Measurements from ENCODE around the gene TSPAN4.

GRCh38 chr11:837990-838307, 4.7 kb upstream of the TSPAN4 start:
- no peak for TF ChIP-seq ZNF274 (IDR thresholded peaks at IDR 0.05; ENCODE audit: low read length)
- no peak for TF ChIP-seq ZNF274 (tag by site-specific recombination; IDR thresholded peaks at IDR 0.05; ENCODE audit: borderline replicate concordance)
- no peak for TF ChIP-seq ZNF426 (tag by site-specific recombination; IDR thresholded peaks at IDR 0.05)
- no peak for TF ChIP-seq KLF9 (tag by site-specific recombination; IDR thresholded peaks at IDR 0.05; ENCODE audit: low read depth)
- no peak for TF ChIP-seq ZNF830 (tag by site-specific recombination; IDR thresholded peaks at IDR 0.05; ENCODE audit: low read depth)
- no peak for TF ChIP-seq ZNF777 (tag by site-specific recombination; IDR thresholded peaks at IDR 0.05; ENCODE audit: borderline replicate concordance)
- TF ChIP-seq ZNF239 (tag by site-specific recombination; IDR thresholded peaks at IDR 0.05), result no peak
- TF ChIP-seq ZNF311 (tag by site-specific recombination; IDR thresholded peaks at IDR 0.05; ENCODE audit: borderline replicate concordance), result no peak
- TF ChIP-seq YY1 (tag by site-specific recombination; IDR thresholded peaks at IDR 0.05), result no peak
- TF ChIP-seq ZNF747 (tag by site-specific recombination; IDR thresholded peaks at IDR 0.05), result no peak
- no peak for TF ChIP-seq ZNF132 (tag by site-specific recombination; IDR thresholded peaks at IDR 0.05; ENCODE audit: borderline replicate concordance)
- TF ChIP-seq ZNF398 (tag by site-specific recombination; IDR thresholded peaks at IDR 0.05), result no peak
- no peak for TF ChIP-seq ZNF184 (tag by site-specific recombination; IDR thresholded peaks at IDR 0.05)
- TF ChIP-seq ZNF416 (tag by site-specific recombination; IDR thresholded peaks at IDR 0.05), result no peak
- TF ChIP-seq CTCF (tag by site-specific recombination; IDR thresholded peaks at IDR 0.05), result no peak

Measured in HEK293 (cell line).